Natural killer cell (primary cell): ENCODE results near the gene SORCS2. TPM values are rescaled to one million over a fixed set of nuclear protein-coding genes. Genes with fewer than 3 reads are reported as not detected.

ENCODE experiments used
- ATAC-seq, 3 donors: fragments of 150-1000 bp in 2 of 3; fragments of 200-7000 bp in 1 of 3; cut with Tn5 transposase; 1 replicate in 1 of 3; 2 replicates in 2 of 3; pipeline ENCODE4 v1.10.0; 2021; ENCODE audit warnings: mild to moderate bottlenecking in 2 of 3, moderate library complexity in 2 of 3
- DNase-seq, 2 donors: peaks; one replicate each; pipeline versions ENCODE4 v3.0.0 to v3.0.0-alpha.2; 2013 to 2021; ENCODE audit warnings: mixed read lengths in 1 of 2
- H3K27ac ChIP-seq: one replicate; pipeline ENCODE4 v1.5.1; 2013; ENCODE audit warnings: mild to moderate bottlenecking, low read length
- H3K27me3 ChIP-seq: one replicate; pipeline ENCODE4 v1.6.1; 2013; ENCODE audit warnings: low read length; ENCODE audit not compliant: control insufficient read depth, insufficient read depth
- H3K36me3 ChIP-seq: one replicate; pipeline ENCODE4 v1.6.1; 2013; ENCODE audit warnings: low read length; ENCODE audit not compliant: control insufficient read depth, insufficient read depth
- H3K4me1 ChIP-seq: one replicate; pipeline ENCODE4 v1.6.1; 2013; ENCODE audit warnings: low read length; ENCODE audit not compliant: control insufficient read depth, insufficient read depth
- H3K4me3 ChIP-seq: one replicate; pipeline ENCODE4 v1.5.1; 2013; ENCODE audit warnings: low read length
- H3K9me3 ChIP-seq: one replicate; pipeline ENCODE4 v1.6.1; 2013; ENCODE audit warnings: low read length; ENCODE audit not compliant: control insufficient read depth, insufficient read depth
- H3K27ac Mint-ChIP-seq, 2 donors: one replicate each; pipeline ENCODE4 v1.8.0; 2022; ENCODE audit warnings: mild to moderate bottlenecking in 2 of 2, mixed read lengths in 2 of 2, moderate library complexity in 1 of 2
- H3K27me3 Mint-ChIP-seq, 2 donors: one replicate each; pipeline ENCODE4 v1.8.0; 2022; ENCODE audit warnings: low read depth in 2 of 2, mixed read lengths in 2 of 2
- H3K36me3 Mint-ChIP-seq: one replicate; pipeline ENCODE4 v1.8.0; 2022; ENCODE audit warnings: mixed read lengths
- H3K4me1 Mint-ChIP-seq, 2 donors: one replicate each; pipeline ENCODE4 v1.8.0; 2022; ENCODE audit warnings: mixed read lengths in 2 of 2
- H3K4me3 Mint-ChIP-seq: one replicate; pipeline ENCODE4 v1.8.0; 2022; ENCODE audit warnings: mild to moderate bottlenecking, moderate library complexity, mixed read lengths
- H3K9me3 Mint-ChIP-seq, 2 donors: one replicate each; pipeline ENCODE4 v1.8.0; 2022; ENCODE audit warnings: mixed read lengths in 2 of 2
- CTCF ChIP-seq: fragments of 200-600 bp; IDR thresholded peaks from one replicate; pipeline ENCODE4 v1.8.0; 2022; ENCODE audit warnings: antibody characterized with exemption
- WGBS: methylation state at CpG from one replicate; pipeline ENCODE4 v1.1.7; 2013; ENCODE audit warnings: missing lambda C conversion rate; ENCODE audit not compliant: insufficient coverage; 5-methylcytosine and 5-hydroxymethylcytosine counted together
- intact Hi-C: fragments of 100-400 bp; cut with micrococcal nuclease; formaldehyde crosslinking; loops from one replicate; pipeline ENCODE4 v1.14.2; 2022
- total RNA-seq, 4 donors: library from RNA; stranded (reverse); fragments of 120-200 nt in 1 of 4; gene quantifications; one replicate each; pipeline versions ENCODE4 v1.2.3 to v1.2.4, GENCODE V29; 2013 to 2022

SORCS2 gene
- total RNA-seq, 3 donors from 2014 or later (not counting 1 experiment from before 2014, with no cell fraction given) = 1.2 to 2.5 (median 1.4) TPM

GRCh38 chr4:7642741-7643458 is 450.6 kb downstream of the SORCS2 start:
- TF ChIP-seq CTCF = no peak
- Mint-ChIP-seq H3K9me3 (peaks cover 2 to 8% of the 10 kb centered on the region in 2 donors), H3K27ac (peak overlapping the region in 1 of 2 donors; percentile 50), H3K4me1 (peaks cover 37 to 51% of the 10 kb centered on the region in 2 donors), H3K4me3 (no peak overlapping the region), H3K27me3 (no peaks in the 10 kb centered on the region), H3K36me3 (no peaks in the 10 kb centered on the region)
- WGBS = 71% methylated on average over 9 of the region's 9 CpGs
- Histone ChIP-seq H3K4me3 (no peak overlapping the region), H3K27ac (no peak overlapping the region), H3K9me3 (peaks cover 34% of the 10 kb centered on the region), H3K27me3 (no peaks in the 10 kb centered on the region), H3K4me1 (peaks cover 60% of the 10 kb centered on the region), H3K36me3 (no peaks in the 10 kb centered on the region)
- no peak for DNase-seq
- no peak for ATAC-seq
- intact Hi-C loops = no loop called here

- peaks cover 34% of the 10 kb centered on the region for H3K9me3 ChIP-seq
- H3K4me3 ChIP-seq = no peak overlapping the region
- 100% methylated on average over 1 of the region's 1 CpG for WGBS
- no peaks in the 10 kb centered on the region for H3K27me3 ChIP-seq
- no peak for TF ChIP-seq CTCF
- Mint-ChIP-seq H3K4me1 (peaks cover 60 to 72% of the 10 kb centered on the region in 2 donors), H3K4me3 (peak overlapping the region; percentile 54), H3K36me3 (no peaks in the 10 kb centered on the region), H3K27me3 (no peaks in the 10 kb centered on the region), H3K27ac (peak overlapping the region; percentile 98 to 99), H3K9me3 (peaks cover 2 to 8% of the 10 kb centered on the region in 2 donors)
- intact Hi-C loops = no loop called here
- peaks cover 66% of the 10 kb centered on the region for H3K4me1 ChIP-seq
- H3K27ac ChIP-seq = peak overlapping the region; percentile 94
- DNase-seq (no peak), ATAC-seq (no peak)
- H3K36me3 ChIP-seq = no peaks in the 10 kb centered on the region
Measured at GRCh38 chr4:7645158-7645557, 452.8 kb downstream of the SORCS2 start.

GRCh38 chr4:7645956-7646355 is 453.6 kb downstream of the SORCS2 start:
- TF ChIP-seq CTCF = no peak
- H3K4me3 Mint-ChIP-seq = peak overlapping the region; percentile 89
- H3K27ac Mint-ChIP-seq = peak overlapping the region; percentile 98 to 99
- H3K4me1 ChIP-seq = peaks cover 74% of the 10 kb centered on the region
- H3K4me1 Mint-ChIP-seq = peaks cover 66 to 80% of the 10 kb centered on the region in 2 donors
- WGBS = 97% methylated on average over 22 of the region's 23 CpGs
- peaks cover 2 to 8% of the 10 kb centered on the region in 2 donors for H3K9me3 Mint-ChIP-seq
- H3K9me3 ChIP-seq = peaks cover 34% of the 10 kb centered on the region
- H3K27me3 Mint-ChIP-seq = no peaks in the 10 kb centered on the region
- H3K27me3 ChIP-seq = no peaks in the 10 kb centered on the region
- H3K36me3 Mint-ChIP-seq = no peaks in the 10 kb centered on the region
- H3K27ac ChIP-seq = peak overlapping the region; percentile 94
- no peak overlapping the region for H3K4me3 ChIP-seq
- intact Hi-C loops = no loop called here
- DNase-seq = no peak
- no peaks in the 10 kb centered on the region for H3K36me3 ChIP-seq
- no peak for ATAC-seq
